CD4-positive, alpha-beta T cell treated with Interleukin-6 at 100 ng/mL for 8 hours (primary cell): Measurements from ENCODE around the gene SPNS3.

Experiments
- DNase-seq: peaks from one replicate; pipeline ENCODE4 v3.0.0-alpha.2; 2020; ENCODE audit warnings: mixed read lengths, low spot score

SPNS3 gene

GRCh38 chr17:4426499-4427208, 7.1 kb upstream of the SPNS3 start:
- DNase-seq = no peak

GRCh38 chr17:4427505-4427904, 6.2 kb upstream of the SPNS3 start:
- DNase-seq = no peak

- DNase-seq = no peak
Measured at GRCh38 chr17:4436381-4436780, 2.6 kb downstream of the SPNS3 start.

DNA sequence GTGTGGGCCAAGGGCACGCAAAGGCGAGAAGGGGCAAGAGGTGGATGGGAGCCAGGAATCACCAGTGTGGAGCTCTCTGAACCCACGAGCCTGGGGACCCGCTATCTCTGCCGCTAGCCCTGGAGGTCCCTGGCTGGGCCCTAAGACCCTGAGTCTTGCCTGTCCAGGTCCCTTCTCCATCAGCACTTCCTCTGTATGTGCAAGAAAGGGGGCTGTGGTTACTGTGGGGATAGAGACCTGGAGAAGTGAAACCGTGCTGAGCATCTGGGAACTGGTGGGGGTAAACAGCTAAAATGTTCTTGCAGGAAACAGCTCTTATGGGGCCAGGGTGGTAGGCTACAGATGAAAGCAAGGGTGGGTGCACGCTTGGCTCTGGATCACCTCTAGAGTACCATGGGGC, 3.1 kb downstream of the SPNS3 start:
- DNase-seq = no peak

- DNase-seq = no peak
Measured at GRCh38 chr17:4438162-4438944, 4.6 kb downstream of the SPNS3 start.

DNA sequence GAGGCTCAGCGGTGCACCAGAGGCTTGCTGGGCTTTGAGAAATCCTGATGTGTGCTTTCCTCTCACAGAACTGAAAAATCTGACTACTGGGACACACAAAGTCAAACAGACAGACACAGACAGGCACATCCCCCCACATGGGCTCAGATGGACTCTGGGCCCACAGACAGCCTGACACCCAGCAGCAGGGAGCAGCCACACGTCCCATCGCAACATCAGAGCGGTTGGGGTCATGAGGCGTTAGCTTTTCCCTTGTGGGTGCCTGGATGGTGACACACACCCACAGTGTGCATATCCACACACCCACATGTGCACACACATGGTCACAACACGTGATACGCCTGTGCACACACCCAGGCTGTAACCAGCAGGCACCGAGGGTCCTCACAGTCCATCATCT, 6.3 kb downstream of the SPNS3 start:
- no peak for DNase-seq

- no peak for DNase-seq
Measured at GRCh38 chr17:4440690-4441686, 7.2 kb downstream of the SPNS3 start.

GRCh38 chr17:4442582-4442981, 8.8 kb downstream of the SPNS3 start:
- no peak for DNase-seq

DNA sequence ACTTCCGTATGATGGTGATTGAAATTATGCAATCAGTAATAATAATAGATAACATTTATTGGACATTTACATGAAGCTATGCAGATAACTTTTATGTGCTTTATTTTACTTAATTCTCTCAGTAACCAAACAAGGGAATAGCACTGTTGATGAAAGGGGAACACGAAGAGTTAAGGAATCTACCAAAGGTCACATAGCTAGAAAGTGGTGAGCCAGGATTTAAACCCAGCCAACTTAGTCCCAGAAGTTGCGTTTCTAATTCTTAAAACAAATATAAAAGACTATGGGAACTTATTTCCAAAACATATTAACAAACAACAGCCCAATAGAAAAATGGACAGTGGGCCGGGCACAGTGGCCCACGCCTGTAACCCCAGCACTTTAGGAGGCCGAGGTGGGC, 9.7 kb downstream of the SPNS3 start:
- no peak for DNase-seq

- no peak for DNase-seq
Measured at GRCh38 chr17:4444782-4445473, 11.2 kb downstream of the SPNS3 start.

DNA sequence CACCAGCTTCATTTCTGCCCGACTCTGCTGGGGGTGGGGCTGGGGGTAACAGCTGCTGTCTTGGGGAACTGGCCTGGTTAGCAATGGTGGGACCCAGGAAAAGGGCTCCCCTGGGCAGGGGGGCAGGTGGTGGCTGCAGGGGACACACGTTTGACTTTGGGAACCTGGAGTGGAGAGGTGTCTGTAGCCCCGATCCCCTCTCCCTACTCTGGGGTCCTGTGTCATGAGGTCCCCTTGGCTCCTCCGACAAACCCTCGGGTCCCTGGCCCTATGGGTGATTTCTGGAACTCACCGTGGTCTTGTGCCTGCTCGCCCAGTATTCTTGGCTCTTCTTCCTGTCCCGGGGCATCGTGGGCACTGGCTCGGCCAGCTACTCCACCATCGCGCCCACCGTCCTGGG, 12.0 kb downstream of the SPNS3 start:
- no peak for DNase-seq

DNA sequence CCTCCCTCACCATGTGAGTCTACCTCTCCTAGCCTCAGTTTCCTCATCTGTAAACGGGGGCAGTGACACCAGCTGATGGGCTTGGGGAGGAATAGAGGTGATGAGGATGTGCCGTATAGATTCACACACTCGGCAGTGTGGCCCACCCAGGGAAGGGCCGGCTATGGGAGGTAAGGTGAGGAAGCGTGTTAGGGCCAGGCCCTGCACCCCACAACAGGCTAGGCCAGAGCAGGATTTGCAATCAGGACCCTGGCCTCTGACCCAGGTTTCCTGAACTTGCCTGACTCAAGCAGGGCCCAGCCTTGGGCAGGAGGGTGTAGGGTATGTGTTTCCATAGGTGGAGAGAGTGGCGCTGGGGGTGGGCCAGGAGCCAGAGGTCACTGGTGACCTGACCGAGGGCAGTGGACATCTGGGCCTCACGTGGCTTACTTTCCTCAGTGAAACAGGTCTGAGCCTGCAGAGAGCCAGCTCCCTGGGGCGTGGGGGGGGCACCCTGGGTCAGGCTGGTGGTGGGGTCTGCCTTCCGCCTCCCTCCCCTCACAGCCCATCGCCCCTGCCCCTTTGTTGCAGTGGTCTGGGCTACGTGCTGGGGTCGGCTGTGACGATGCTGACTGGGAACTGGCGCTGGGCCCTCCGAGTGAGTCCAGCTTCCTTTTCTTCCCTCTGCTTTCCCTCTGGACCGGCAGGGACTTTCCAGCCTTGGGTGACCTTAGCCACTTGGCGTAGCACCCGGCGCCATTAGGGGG, 12.8 kb downstream of the SPNS3 start:
- no peak for DNase-seq

DNA sequence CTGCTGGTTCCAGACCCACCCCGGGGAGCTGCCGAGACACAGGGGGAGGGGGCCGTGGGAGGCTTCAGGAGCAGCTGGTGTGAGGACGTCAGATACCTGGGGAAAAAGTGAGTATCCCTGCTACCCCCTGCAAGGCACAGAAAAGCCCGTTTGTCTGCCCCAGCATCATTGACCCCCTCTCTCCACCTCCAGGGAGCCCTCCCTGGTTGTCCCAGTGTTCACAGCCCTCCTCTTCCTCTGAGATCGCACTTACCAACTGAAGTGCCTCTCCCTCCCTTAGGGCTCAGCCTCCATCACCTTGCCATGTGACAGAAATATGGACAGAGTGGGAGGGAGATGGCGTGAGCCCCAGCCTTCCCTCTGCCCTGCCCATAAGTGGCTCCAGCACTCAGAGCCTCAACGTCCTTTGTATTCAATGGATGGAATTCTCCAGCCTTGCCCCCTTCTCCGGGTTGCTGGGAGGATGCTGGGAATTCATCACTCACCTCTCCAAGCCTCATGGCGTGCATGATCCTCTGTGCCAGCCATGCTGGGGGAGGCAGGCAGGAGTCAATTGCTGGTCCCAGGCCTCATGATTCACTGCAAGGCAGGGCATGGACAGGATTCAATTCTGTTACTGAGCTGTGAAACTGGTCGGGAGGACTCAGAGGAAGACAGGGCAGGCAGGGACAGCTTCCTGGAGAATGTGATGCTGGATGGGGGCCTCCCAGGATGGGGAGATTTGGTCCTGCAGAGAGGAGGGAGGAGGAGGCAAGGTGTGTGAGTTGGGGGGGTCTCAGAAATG, 14.6 kb downstream of the SPNS3 start:
- DNase-seq = no peak

- DNase-seq = no peak
Measured at GRCh38 chr17:4449736-4450135, 16.0 kb downstream of the SPNS3 start.

DNA sequence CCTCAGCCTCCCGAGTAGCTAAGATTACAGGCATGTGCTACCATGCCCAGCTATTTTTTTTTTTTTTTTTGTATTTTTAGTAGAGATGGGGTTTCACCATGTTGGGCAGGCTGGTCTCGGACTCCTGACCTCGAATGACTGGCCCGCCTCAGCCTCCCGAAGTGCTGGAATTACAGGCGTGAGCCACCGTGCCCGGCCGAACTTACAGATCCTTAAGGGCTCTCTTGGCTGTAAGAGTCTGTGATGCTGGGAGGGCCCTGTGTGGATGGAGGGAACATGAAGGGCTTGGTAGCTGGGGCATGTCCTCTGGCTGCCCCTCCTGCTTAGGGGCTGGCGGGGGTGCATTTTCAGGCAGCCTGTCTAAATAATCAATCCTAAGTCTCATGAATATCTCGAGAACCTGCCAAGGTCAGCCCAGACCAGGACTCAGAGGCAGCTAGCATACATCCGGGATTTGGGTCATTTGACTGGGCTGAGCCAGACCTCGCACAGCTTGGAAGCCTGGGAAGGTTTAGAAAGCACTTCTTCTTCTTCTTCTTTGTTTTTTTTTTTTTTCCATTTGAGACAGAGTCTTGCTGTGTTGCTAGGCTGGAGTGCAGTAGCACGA, 17.1 kb downstream of the SPNS3 start:
- no peak for DNase-seq

- DNase-seq = no peak
Measured at GRCh38 chr17:4453812-4454591, 20.3 kb downstream of the SPNS3 start.

- no peak for DNase-seq
Measured at GRCh38 chr17:4460661-4461060, 26.9 kb downstream of the SPNS3 start.

DNA sequence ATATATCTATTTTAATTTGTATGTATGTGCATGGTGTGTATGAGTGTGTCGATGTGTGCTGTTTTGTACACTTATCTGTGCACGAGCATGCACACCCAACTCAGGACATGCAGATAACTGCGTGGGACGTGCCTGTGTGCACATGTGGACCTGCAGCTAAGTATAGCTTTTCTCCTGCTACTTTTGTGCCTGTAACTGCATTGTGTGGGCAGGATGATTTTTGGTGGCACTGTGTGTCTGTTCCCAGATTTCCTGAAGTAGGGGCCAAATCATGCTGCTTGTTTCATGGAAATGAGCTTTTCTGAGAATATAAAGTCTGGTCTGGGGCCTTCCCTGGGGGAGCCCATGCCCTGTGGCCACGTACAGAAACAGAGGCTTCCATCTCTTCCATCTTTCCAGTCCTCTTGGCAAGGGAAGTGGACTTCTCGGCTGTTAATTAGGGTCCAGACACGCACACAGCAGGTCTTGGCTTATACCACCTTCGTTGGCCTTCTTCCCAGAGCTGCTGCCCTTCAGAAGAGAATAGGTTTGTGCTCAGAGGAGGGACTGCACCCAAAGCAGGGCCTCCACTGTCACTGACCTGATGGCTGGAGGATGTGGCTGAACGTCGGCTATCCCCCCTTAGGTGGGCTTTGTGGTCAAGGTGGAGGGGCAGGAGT, 30.2 kb downstream of the SPNS3 start:
- DNase-seq = no peak

- no peak for DNase-seq
Measured at GRCh38 chr17:4465786-4466185, 32.0 kb downstream of the SPNS3 start.
